Measurements from ENCODE around the gene RAD51B.

The RAD51B gene

GRCh38 chr14:68399971-68400370, 580.4 kb downstream of the RAD51B start (continued):
- no peak for TF ChIP-seq ZNF449 (tag by site-specific recombination; IDR thresholded peaks at IDR 0.05)

GRCh38 chr14:68401317-68401716, 581.7 kb downstream of the RAD51B start:
- ChIA-PET POLR2A (no interaction called here), CTCF (no interaction called here)
- Histone ChIP-seq H3K27ac (ENCODE audit: extremely low read depth, low read depth, low read length) (no peak overlapping the region), H3K4me1 (ENCODE audit: control insufficient read depth, insufficient read depth, low read length) (0 out of 2 replicates have a peak, but pooled peaks cover 3% of the 10 kb centered on the region), H3K4me3 (ENCODE audit: low read depth, low read length) (no peak overlapping the region), H3K36me3 (ENCODE audit: control insufficient read depth in 2 of 2, insufficient read depth in 1 of 2, low read length in 2 of 2) (no peaks in the 10 kb centered on the region), H3K9me3 (ENCODE audit: control insufficient read depth, insufficient read depth, low read depth, low read length) (no peaks in the 10 kb centered on the region)
- no peak for TF ChIP-seq KLF16 (tag by site-specific recombination; IDR thresholded peaks at IDR 0.05)
- TF ChIP-seq ZNF664 (tag by site-specific recombination; IDR thresholded peaks at IDR 0.05) = no peak

GRCh38 chr14:68401855-68402254, 582.3 kb downstream of the RAD51B start:
- POLR2A ChIA-PET = no interaction called here
- no peaks in the 10 kb centered on the region for H3K9me3 ChIP-seq (ENCODE audit: control insufficient read depth, insufficient read depth, low read depth, low read length)
- 0 out of 2 replicates have a peak, but pooled peaks cover 3% of the 10 kb centered on the region for H3K4me1 ChIP-seq (ENCODE audit: control insufficient read depth, insufficient read depth, low read length)
- TF ChIP-seq ZSCAN16 (tag by site-specific recombination; IDR thresholded peaks at IDR 0.05) = no peak
- no peak for TF ChIP-seq CTCF (tag by site-specific recombination; IDR thresholded peaks at IDR 0.05)
- TF ChIP-seq ZNF48 (tag by site-specific recombination; IDR thresholded peaks at IDR 0.05) = no peak
- no peak for TF ChIP-seq ZNF404 (tag by site-specific recombination; IDR thresholded peaks at IDR 0.05)
- TF ChIP-seq ZNF837 (tag by site-specific recombination; IDR thresholded peaks at IDR 0.05) = no peak
- TF ChIP-seq YY1 (tag by site-specific recombination; IDR thresholded peaks at IDR 0.05) = no peak
- TF ChIP-seq ZNF639 (tag by site-specific recombination; IDR thresholded peaks at IDR 0.05) = no peak
- TF ChIP-seq ZNF658 (tag by site-specific recombination; IDR thresholded peaks at IDR 0.05) = no peak
- no peak for TF ChIP-seq PATZ1 (tag by site-specific recombination; IDR thresholded peaks at IDR 0.05)
- TF ChIP-seq ZNF548 (tag by site-specific recombination; IDR thresholded peaks at IDR 0.05) = no peak
- TF ChIP-seq ZNF768 (tag by site-specific recombination; IDR thresholded peaks at IDR 0.05) = no peak
- TF ChIP-seq ZNF155 (tag by site-specific recombination; IDR thresholded peaks at IDR 0.05) = no peak
- no peak for TF ChIP-seq ZNF324 (tag by site-specific recombination; IDR thresholded peaks at IDR 0.05)
- no peak for TF ChIP-seq KLF9 (tag by site-specific recombination; IDR thresholded peaks at IDR 0.05; ENCODE audit: low read depth)
- TF ChIP-seq OVOL3 (tag by site-specific recombination; IDR thresholded peaks at IDR 0.05) = no peak
- TF ChIP-seq GFI1B (tag by site-specific recombination; IDR thresholded peaks at IDR 0.05) = no peak
- TF ChIP-seq GLIS1 (tag by site-specific recombination; IDR thresholded peaks at IDR 0.05) = no peak
- H3K4me3 ChIP-seq (ENCODE audit: low read depth, low read length) = no peak overlapping the region
- H3K27ac ChIP-seq (ENCODE audit: extremely low read depth, low read depth, low read length) = no peak overlapping the region
- no peaks in the 10 kb centered on the region for H3K36me3 ChIP-seq (ENCODE audit: control insufficient read depth in 2 of 2, insufficient read depth in 1 of 2, low read length in 2 of 2)
- CTCF ChIA-PET = no interaction called here

Data from HEK293 (cell line).